Cerebellar cortex (tissue), 1 donor: Measurements from ENCODE around the gene ZNF43.
"Not testable (repeated sequence)": the region's sequence is repeated elsewhere in the genome, so short reads cannot be mapped to it uniquely, and the experiment has no call there.

ENCODE experiments used
- DNase-seq: peaks from one replicate; pipeline ENCODE4 v3.0.0-alpha.2; 2015; ENCODE audit warnings: low spot score

Gene ZNF43

GRCh38 chr19:21808400-21809000 is 27.5 kb downstream of the ZNF43 start:
- DNase-seq: not testable (repeated sequence)

DNA sequence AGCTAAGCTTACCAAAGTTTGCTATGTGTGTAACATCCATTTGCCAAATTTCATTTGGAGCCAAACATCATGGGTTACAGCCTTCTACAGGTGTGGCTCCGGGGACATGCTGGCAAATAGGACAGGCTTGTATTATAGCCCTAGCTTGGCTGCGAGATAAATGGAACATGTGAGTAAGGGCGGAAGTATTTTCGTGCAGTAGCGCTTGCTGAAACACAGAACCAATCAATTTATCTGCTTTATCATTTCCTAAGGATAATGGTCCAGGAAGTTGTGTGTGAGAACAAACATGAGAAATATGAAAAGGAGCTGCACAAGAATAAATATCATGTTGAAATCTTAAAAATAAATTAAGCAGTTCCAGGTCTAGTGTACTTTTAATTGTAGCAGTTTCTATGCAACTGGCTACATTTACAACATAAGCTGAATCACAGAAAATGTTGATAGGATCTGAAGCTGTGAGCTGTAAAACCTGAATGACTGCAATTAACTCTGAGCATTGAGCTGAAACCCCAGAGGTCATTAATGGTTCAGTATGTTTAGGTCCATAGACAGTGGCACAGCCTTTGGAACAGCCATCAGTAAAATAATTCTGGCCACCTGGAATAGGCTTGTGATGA is 46.4 kb downstream of the ZNF43 start:
- DNase-seq: no peak

GRCh38 chr19:21786936-21787335 is 49.0 kb downstream of the ZNF43 start:
- no peak for DNase-seq

DNA sequence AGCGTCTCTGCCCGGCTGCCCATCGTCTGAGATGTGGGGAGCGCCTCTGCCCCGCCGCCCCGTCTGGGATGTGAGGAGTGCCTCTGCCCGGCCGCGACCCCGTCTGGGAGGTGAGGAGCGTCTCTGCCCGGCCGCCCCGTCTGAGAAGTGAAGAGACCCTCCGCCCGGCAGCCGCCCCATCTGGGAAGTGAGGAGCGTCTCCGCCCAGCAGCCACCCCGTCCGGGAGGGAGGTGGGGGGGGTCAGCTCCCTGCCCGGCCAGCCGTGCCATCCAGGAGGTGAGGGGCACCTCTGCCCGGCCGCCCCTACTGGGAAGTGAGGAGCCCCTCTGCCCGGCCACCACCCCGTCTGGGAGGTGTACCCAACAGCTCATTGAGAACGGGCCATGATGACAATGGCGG is 60.2 kb downstream of the ZNF43 start:
- DNase-seq: not testable (repeated sequence)

- peak; percentile 97 for DNase-seq
These were observed 68.7 kb downstream of the ZNF43 start, which contains the start of gene ZNF100 for GRCh38 chr19:21767065-21767800. TSS of gene ZNF100 (minus strand) at chr19:21767579. CDS start at chr19:21767429, 150 bp downstream.

DNA sequence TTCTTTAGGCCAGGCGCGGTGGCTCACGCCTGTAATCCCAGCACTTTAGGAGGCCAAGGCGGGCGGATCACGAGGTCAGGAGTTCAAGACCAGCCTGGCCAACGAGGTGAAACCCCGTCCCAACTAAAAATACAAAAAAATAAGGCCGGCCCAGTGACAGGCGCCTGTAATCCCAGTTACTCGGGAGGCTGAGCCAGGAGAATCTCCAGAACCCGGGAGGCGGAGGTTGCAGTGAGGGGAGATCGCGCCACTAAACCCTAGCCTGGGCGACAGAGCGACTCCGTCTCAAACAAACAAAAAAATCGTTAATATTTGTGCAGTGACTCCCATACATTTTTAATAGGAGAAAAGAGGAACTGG is 69.3 kb downstream of the ZNF43 start:
- not testable (repeated sequence) for DNase-seq

- DNase-seq: no peak
These were observed 70.8 kb downstream of the ZNF43 start for GRCh38 chr19:21765151-21765550.

- not testable (repeated sequence) for DNase-seq
These were observed 74.4 kb downstream of the ZNF43 start for GRCh38 chr19:21761547-21761946.

- no peak for DNase-seq
These were observed 77.7 kb downstream of the ZNF43 start for GRCh38 chr19:21758296-21758695.

GRCh38 chr19:21755555-21755954 is 80.4 kb downstream of the ZNF43 start:
- DNase-seq: not testable (repeated sequence)
